OCI-LY1 (cell line): ENCODE results near the gene B4GALT7.
"Not testable (repeated sequence)": the region's sequence is repeated elsewhere in the genome, so short reads cannot be mapped to it uniquely, and the experiment has no call there.

ENCODE experiments used
- H2AFZ ChIP-seq: fragments of 200-600 bp; sonication (generic), shearing (Covaris generic); 2 replicates; pipeline ENCODE4 v1.6.0; 2014; ENCODE audit warnings: antibody characterized with exemption, mild to moderate bottlenecking, low read length
- H3F3A ChIP-seq: fragments of 200-600 bp; sonication (generic), shearing (Covaris generic); 2 replicates; pipeline ENCODE4 v1.6.0; 2014; ENCODE audit warnings: mild to moderate bottlenecking, antibody characterized with exemption, low read length, moderate library complexity; ENCODE audit not compliant: insufficient read depth
- H3K27ac ChIP-seq: fragments of 200-600 bp; sonication (generic); 2 replicates; pipeline ENCODE4 v1.5.1; 2014; ENCODE audit warnings: low read length, mixed run types, mild to moderate bottlenecking, low read depth; ENCODE audit not compliant: poor library complexity, severe bottlenecking
- H3K27me3 ChIP-seq: fragments of 200-600 bp; sonication (generic); 2 replicates; pipeline ENCODE4 v1.6.0; 2014; ENCODE audit warnings: antibody characterized with exemption, mild to moderate bottlenecking, low read length, moderate library complexity; ENCODE audit not compliant: insufficient read depth
- H3K36me3 ChIP-seq: fragments of 200-600 bp; sonication (generic); 2 replicates; pipeline ENCODE4 v1.6.1; 2014; ENCODE audit warnings: mild to moderate bottlenecking, antibody characterized with exemption, low read length, moderate library complexity, mixed read lengths; ENCODE audit not compliant: insufficient read depth
- H3K4me1 ChIP-seq: fragments of 200-600 bp; sonication (generic); 2 replicates; pipeline ENCODE4 v1.5.1; 2014; ENCODE audit warnings: mild to moderate bottlenecking, low read length, moderate library complexity; ENCODE audit not compliant: insufficient read depth, severe bottlenecking
- H3K4me2 ChIP-seq: fragments of 200-600 bp; sonication (generic), shearing (Covaris generic); 2 replicates; pipeline ENCODE4 v1.6.1; 2014; ENCODE audit warnings: low read length
- H3K4me3 ChIP-seq: fragments of 200-600 bp; sonication (generic); 2 replicates; pipeline ENCODE4 v1.5.1; 2014; ENCODE audit warnings: low read length, low read depth, mild to moderate bottlenecking, mixed read lengths; ENCODE audit not compliant: poor library complexity, severe bottlenecking
- H3K79me2 ChIP-seq: fragments of 200-600 bp; shearing (Covaris generic); 2 replicates; pipeline ENCODE4 v1.6.1; 2016; ENCODE audit warnings: mixed run types, low read length, mixed read lengths; ENCODE audit not compliant: insufficient read depth
- H3K9ac ChIP-seq: fragments of 200-600 bp; sonication (generic), shearing (Covaris generic); 2 replicates; pipeline ENCODE4 v1.6.1; 2014; ENCODE audit warnings: mild to moderate bottlenecking, low read length, mixed read lengths
- H3K9me2 ChIP-seq: fragments of 200-600 bp; sonication (generic), shearing (Covaris generic); 2 replicates; pipeline ENCODE4 v1.6.1; 2014; ENCODE audit warnings: low read depth, mild to moderate bottlenecking, low read length, mixed read lengths
- H3K9me3 ChIP-seq: fragments of 200-600 bp; shearing (Covaris generic); 2 replicates; pipeline ENCODE4 v1.6.1; 2014; ENCODE audit warnings: low read length, mixed read lengths
- H4K20me1 ChIP-seq: fragments of 200-600 bp; sonication (generic), shearing (Covaris generic); 2 replicates; pipeline ENCODE4 v1.6.0; 2016; ENCODE audit warnings: mild to moderate bottlenecking, low read length; ENCODE audit not compliant: insufficient read depth
- CTCF ChIP-seq: fragments of 200-600 bp; sonication (generic), shearing (Covaris generic); IDR thresholded peaks from 2 replicates; pipeline ENCODE4 v1.5.1; 2017; ENCODE audit warnings: mild to moderate bottlenecking, antibody characterized with exemption, low read length, moderate library complexity, mixed read lengths
- EZH2 ChIP-seq: fragments of 200-600 bp; sonication (generic), shearing (Covaris generic); IDR thresholded peaks from 2 replicates; pipeline ENCODE4 v1.8.0; 2017; ENCODE audit warnings: borderline replicate concordance, mixed run types, mild to moderate bottlenecking, antibody characterized with exemption, low read length, moderate library complexity, mixed read lengths

B4GALT7 gene

DNA sequence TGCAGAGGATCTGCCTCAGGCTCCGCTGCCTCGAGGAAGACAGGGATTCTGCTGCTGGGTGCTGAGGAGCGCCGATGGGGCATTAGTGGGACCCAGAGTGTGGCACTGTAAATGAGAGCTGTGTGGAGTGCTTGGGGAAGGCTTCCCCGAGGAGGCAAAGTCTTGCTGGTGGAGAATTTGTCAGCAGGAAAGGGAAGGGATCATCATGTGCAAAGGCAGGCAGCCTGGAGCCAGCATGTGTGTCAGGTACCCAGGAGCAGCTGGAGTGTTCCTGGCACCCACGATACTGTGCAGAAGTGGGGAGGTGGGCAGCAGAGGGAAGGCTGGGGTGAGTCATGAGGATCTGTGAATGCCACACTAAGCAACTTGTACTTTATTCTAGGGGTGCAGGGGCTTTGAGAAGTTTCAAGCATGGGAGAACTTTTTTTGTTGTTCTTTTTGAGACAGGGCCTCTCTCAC, 12.3 kb downstream of the B4GALT7 start:
- Histone ChIP-seq H2AFZ (no peak overlapping the region), H3K9ac (no peak overlapping the region), H3K79me2 (no peaks in the 10 kb centered on the region), H3K4me2 (no peak overlapping the region), H3K4me1 (no peaks in the 10 kb centered on the region), H3K9me3 (no peaks in the 10 kb centered on the region), H3K9me2 (no peaks in the 10 kb centered on the region), H3K36me3 (peaks cover 10% of the 10 kb centered on the region; the same call in 1 of the 2 replicates), H3K27me3 (no peaks in the 10 kb centered on the region), H3K27ac (no peak overlapping the region), H3F3A (no peaks in the 10 kb centered on the region), H3K4me3 (no peak overlapping the region), H4K20me1 (no peaks in the 10 kb centered on the region)
- TF ChIP-seq CTCF (no peak), EZH2 (no peak)

DNA sequence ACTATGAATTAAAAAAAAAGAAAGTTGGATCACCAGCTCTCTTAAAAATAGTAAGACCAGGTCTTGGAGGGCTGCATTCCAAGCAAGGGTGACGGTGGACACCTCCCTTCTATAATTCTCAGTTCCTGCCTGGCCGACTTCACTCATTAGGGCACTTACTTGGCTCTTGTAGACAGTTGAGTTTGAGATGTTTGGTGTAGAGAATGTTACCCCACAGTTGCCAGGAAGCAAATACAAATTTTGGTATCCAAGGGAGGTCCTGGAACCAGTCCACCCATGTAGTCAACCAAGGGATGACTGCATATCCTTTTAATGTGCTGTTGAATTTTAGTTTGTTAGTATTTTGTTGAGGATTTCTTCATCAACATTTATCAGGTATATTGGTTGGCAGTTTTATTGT, 20.6 kb downstream of the B4GALT7 start:
- no peaks in the 10 kb centered on the region for H3K9me2 ChIP-seq
- no peaks in the 10 kb centered on the region for H3K79me2 ChIP-seq
- H2AFZ ChIP-seq = no peak overlapping the region
- no peak overlapping the region for H3K4me2 ChIP-seq
- H3K36me3 ChIP-seq = no peaks in the 10 kb centered on the region
- no peaks in the 10 kb centered on the region for H3F3A ChIP-seq
- H4K20me1 ChIP-seq = no peaks in the 10 kb centered on the region
- no peaks in the 10 kb centered on the region for H3K27me3 ChIP-seq
- no peaks in the 10 kb centered on the region for H3K4me1 ChIP-seq
- no peaks in the 10 kb centered on the region for H3K9me3 ChIP-seq
- TF ChIP-seq EZH2 (no peak), CTCF (no peak)
- H3K9ac ChIP-seq = no peak overlapping the region
- no peak overlapping the region for H3K27ac ChIP-seq
- no peak overlapping the region for H3K4me3 ChIP-seq

DNA sequence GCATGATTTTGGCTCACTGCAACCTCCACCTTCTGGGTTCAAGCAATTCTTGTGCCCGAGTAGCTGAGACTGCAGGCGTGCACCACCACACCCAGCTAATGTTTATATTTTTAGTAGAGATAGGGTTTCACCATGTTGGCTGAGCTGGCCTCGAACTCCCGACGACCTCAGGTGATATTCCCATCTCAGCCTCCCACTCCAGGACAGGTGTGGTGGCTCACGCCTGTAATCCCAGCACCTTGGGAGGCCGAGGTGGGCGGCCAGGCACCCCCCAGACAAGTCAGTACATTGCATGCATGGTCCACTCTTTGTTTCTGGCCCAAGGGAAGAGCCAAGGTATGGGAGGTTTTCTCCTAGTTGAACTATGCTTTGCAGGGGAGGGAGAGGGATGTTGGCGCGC, 24.2 kb downstream of the B4GALT7 start:
- not testable (repeated sequence) for H3K36me3 ChIP-seq, H3K4me2 ChIP-seq, H3K79me2 ChIP-seq, H3K27me3 ChIP-seq, H3K4me3 ChIP-seq, H3K27ac ChIP-seq, H3K9me2 ChIP-seq, H4K20me1 ChIP-seq, H3F3A ChIP-seq, H3K9ac ChIP-seq, H3K9me3 ChIP-seq, H3K4me1 ChIP-seq, H2AFZ ChIP-seq

DNA sequence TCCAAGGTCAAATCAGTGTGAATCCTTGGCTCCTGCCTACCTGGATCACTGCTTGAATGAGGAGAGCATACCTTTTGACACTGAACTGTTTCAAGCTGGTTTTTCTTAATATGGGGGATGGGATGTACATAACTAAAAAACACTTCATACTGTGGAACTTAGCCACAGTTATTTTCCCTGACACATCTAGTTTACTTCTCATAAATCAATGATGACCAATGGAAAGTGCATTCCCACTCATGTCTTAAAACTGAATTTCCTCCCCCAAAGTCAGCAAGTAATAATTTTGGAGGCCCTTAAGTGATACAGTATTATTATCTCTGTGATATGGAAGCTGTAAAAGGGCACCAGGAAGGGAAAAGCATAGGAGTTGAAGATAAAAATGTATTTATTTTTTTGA, 30.3 kb downstream of the B4GALT7 start:
- not testable (repeated sequence) for H3K36me3 ChIP-seq, H3K9me3 ChIP-seq, H2AFZ ChIP-seq, H3K4me3 ChIP-seq, H3K4me2 ChIP-seq, H3K9ac ChIP-seq, H3K9me2 ChIP-seq, H3F3A ChIP-seq, H3K4me1 ChIP-seq, H3K27ac ChIP-seq, H3K27me3 ChIP-seq, H4K20me1 ChIP-seq, H3K79me2 ChIP-seq

- H4K20me1 ChIP-seq, H3F3A ChIP-seq, H3K9me3 ChIP-seq, H3K36me3 ChIP-seq, H2AFZ ChIP-seq, H3K79me2 ChIP-seq, H3K4me1 ChIP-seq, H3K9me2 ChIP-seq, H3K4me2 ChIP-seq, H3K27ac ChIP-seq, H3K9ac ChIP-seq, H3K4me3 ChIP-seq, H3K27me3 ChIP-seq: not testable (repeated sequence)
These were observed 35.0 kb downstream of the B4GALT7 start for GRCh38 chr5:177634912-177635311.

DNA sequence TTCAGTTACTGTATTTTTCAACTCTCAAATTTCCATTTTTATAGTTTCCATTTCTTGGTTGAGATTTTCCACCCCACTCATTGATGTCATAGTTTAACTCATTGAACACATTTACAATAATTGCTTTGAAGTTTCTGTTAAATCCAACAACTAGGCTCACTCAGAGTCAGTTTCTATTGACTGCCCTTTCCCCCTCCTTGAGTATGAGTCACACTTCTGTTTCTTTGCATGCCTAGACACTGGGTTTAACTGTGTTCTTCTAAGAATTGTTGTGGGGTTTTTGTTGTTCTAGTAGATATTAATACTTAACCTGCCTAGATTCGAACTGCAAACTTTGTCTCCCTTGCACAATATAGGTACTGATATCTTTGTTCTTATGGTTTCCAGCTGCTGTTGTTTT, 45.5 kb downstream of the B4GALT7 start:
- H4K20me1 ChIP-seq, H3F3A ChIP-seq, H3K9me3 ChIP-seq, H3K9me2 ChIP-seq, H2AFZ ChIP-seq, H3K4me1 ChIP-seq, H3K27me3 ChIP-seq, H3K79me2 ChIP-seq, H3K4me3 ChIP-seq, H3K9ac ChIP-seq, H3K4me2 ChIP-seq, H3K27ac ChIP-seq, H3K36me3 ChIP-seq: not testable (repeated sequence)
